Kidney (tissue), 14 donors: ENCODE data around the gene AZGP1. TPM values are rescaled to one million over a fixed set of nuclear protein-coding genes. Genes with fewer than 3 reads are reported as not detected.
A peak's percentile ranks its signal among the peaks of the same experiment; 100 is the strongest.
"Not testable (repeated sequence)": the region's sequence is repeated elsewhere in the genome, so short reads cannot be mapped to it uniquely, and the experiment has no call there.

Experiments used
- DNase-seq, 5 donors: peaks; one replicate each; pipeline ENCODE4 v3.0.0-alpha.2; 2013 to 2020
- FAIRE-seq: peaks from 2 replicates; lab custom pipeline; 2012; peaks lifted over from hg19 to GRCh38; lab: Jason Lieb, UNC
- H3K27ac ChIP-seq, 2 donors: one replicate each; pipeline ENCODE4 v1.7.0; 2013; ENCODE audit warnings: low read depth in 2 of 2, low read length in 2 of 2, inconsistent platforms in 1 of 2
- H3K27me3 ChIP-seq: one replicate; pipeline ENCODE4 v1.7.1; 2013; ENCODE audit warnings: low read length, inconsistent platforms; ENCODE audit not compliant: control insufficient read depth, insufficient read depth
- H3K36me3 ChIP-seq, 3 donors: one replicate each; pipeline versions ENCODE4 v1.7.0 to v1.7.1; 2013; ENCODE audit warnings: low read length in 3 of 3, control low read depth in 1 of 3, inconsistent platforms in 1 of 3; ENCODE audit not compliant: insufficient read depth in 3 of 3, control insufficient read depth in 2 of 3
- H3K4me1 ChIP-seq, 3 donors: one replicate each; pipeline versions ENCODE4 v1.7.0 to v1.7.1; 2013; ENCODE audit warnings: low read length in 3 of 3, inconsistent platforms in 1 of 3, low read depth in 1 of 3; ENCODE audit not compliant: control insufficient read depth in 2 of 3, insufficient read depth in 2 of 3
- H3K4me3 ChIP-seq, 3 donors: one replicate each; pipeline versions ENCODE4 v1.7.0 to v1.8.1; 2013; ENCODE audit warnings: low read length in 3 of 3, control low read depth in 1 of 3, inconsistent platforms in 1 of 3
- H3K9ac ChIP-seq, 3 donors: one replicate each; pipeline versions ENCODE4 v1.7.0 to v1.7.1; 2013; ENCODE audit warnings: low read length in 3 of 3, control low read depth in 1 of 3, inconsistent platforms in 1 of 3
- H3K9me3 ChIP-seq, 3 donors: one replicate each; pipeline versions ENCODE4 v1.7.0 to v1.7.1; 2013; ENCODE audit warnings: low read length in 3 of 3, control low read depth in 1 of 3, inconsistent platforms in 1 of 3; ENCODE audit not compliant: control insufficient read depth in 2 of 3, insufficient read depth in 1 of 3
- intact Hi-C: fragments of 100-400 bp; cut with DNase I; formaldehyde crosslinking; loops from one replicate; pipeline ENCODE4 v1.11.1; 2022
- polyA plus RNA-seq: library from polyadenylated mRNA; stranded (reverse); fragments of 350-450 nt; fragmentation: Illumina TruSeq; extraction: RNeasy Lipid Tissue Mini Kit (QIAGEN cat#74804); gene quantifications from one replicate; pipeline ENCODE4 v1.2.3, GENCODE V29; 2014; ENCODE audit warnings: low read depth, low replicate concordance; ENCODE audit not compliant: insufficient read depth
- total RNA-seq: library from RNA; stranded (reverse); fragmentation: NEBNext Ultra II Directional; extraction: Animal tissue kit (Norgen Biotek cat#: 25700); gene quantifications from one replicate; pipeline ENCODE4 v1.2.1, GENCODE V29; 2021
- TF ChIP-seq, protein P1 (sequence below): IDR thresholded peaks from 3 replicates; pipeline ENCODE4 v1.5.1; 2012; ENCODE audit warnings: mild to moderate bottlenecking, moderate library complexity, borderline replicate concordance; ENCODE audit not compliant: insufficient read depth; ENCODE audit errors: extremely low read depth
- donor health status: control.
- donor health status: control.
- donor health status: control.
- donor health status: control.
- donor health status: control.
- donor health status: DM: yes; HTN: yes; CAD: no.
- donor health status: Normal renal cell carcinoma (clear cell type).

Gene AZGP1
- total and polyA plus RNA-seq, 2 donors from 2014 or later: 10.0 to 198 TPM

DNA sequence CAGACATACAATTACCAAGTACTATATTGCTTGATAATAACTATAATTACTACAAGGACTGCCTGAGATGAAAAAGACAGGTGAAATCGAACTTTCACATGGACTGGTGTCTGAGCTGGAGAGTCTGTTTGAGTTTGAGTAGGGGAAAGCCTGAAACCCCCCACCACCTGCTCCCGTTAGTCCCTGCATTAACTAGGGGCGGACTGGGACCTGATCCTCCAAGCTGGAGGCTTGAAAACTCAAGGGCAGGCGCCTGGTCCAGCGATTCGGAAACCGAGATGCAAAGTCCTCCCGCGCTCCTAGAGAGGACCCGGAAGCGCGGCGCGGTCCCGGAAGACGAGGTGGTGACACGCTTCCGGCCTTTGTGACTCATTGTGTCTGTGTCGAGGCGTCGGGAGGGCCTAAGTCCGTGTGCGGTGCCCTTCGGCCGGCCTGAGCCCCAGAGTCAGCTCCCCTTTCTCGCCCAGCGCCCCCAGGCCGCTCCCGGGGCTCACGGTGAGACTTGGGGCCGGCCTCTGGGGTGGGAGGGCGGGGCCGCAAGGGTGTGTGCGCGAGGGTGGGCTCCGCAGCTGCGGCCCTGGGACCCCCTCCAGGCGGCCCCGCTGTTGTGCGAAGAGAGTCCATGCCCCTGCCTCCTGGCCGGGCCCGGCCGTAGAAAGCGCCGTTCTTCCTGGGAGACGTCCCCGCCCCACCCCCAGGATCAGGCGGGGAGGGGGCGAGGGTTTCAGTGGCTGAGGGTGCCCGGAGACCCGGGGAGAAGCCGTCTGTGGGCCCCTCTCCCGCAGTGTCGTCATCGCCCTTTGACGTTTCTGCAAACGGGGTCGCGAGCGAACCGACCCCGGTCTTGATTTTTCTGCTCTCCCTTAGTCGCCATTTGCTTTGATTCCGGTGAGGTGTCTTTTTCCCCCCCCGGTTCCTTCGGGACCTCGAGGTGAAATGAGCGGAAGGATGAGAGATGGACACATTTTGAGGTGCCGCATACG lies 39.7 kb upstream of the AZGP1 start, which contains the start of gene ZKSCAN1:
Gene ZKSCAN1, plus strand, starts transcription at position 365 of the 983 bp plus-strand sequence. CDS start 7,911 bp downstream, outside the sequence.
- peak within 1 kb of the TSS; percentile 87 to 95 (median 93) for H3K4me3 ChIP-seq
- intact Hi-C loops: no loop called here
- H3K4me1 ChIP-seq: peaks cover 0 to 6% (median 6%) of the 10 kb centered on the region in 3 donors
- no peak for FAIRE-seq
- no peaks in the 10 kb centered on the region for H3K36me3 ChIP-seq
- no peaks in the 10 kb centered on the region for H3K27me3 ChIP-seq
- TF ChIP-seq, protein P1, sequence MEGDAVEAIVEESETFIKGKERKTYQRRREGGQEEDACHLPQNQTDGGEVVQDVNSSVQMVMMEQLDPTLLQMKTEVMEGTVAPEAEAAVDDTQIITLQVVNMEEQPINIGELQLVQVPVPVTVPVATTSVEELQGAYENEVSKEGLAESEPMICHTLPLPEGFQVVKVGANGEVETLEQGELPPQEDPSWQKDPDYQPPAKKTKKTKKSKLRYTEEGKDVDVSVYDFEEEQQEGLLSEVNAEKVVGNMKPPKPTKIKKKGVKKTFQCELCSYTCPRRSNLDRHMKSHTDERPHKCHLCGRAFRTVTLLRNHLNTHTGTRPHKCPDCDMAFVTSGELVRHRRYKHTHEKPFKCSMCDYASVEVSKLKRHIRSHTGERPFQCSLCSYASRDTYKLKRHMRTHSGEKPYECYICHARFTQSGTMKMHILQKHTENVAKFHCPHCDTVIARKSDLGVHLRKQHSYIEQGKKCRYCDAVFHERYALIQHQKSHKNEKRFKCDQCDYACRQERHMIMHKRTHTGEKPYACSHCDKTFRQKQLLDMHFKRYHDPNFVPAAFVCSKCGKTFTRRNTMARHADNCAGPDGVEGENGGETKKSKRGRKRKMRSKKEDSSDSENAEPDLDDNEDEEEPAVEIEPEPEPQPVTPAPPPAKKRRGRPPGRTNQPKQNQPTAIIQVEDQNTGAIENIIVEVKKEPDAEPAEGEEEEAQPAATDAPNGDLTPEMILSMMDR: no peak
- no peaks in the 10 kb centered on the region for H3K9me3 ChIP-seq
- peak within 1 kb of the TSS; percentile 88 to 99 (median 91) for H3K9ac ChIP-seq
- DNase-seq: peak; percentile 91 to 98 (median 95)
- H3K27ac ChIP-seq: peak within 1 kb of the TSS; percentile 74 to 75

GRCh38 chr7:100013328-100013676 lies 37.5 kb upstream of the AZGP1 start:
- no peaks in the 10 kb centered on the region for H3K9me3 ChIP-seq
- H3K4me1 ChIP-seq: peaks cover 0 to 6% (median 6%) of the 10 kb centered on the region in 3 donors
- H3K27ac ChIP-seq: no peak overlapping the region
- H3K4me3 ChIP-seq: no peak overlapping the region
- H3K27me3 ChIP-seq: no peaks in the 10 kb centered on the region
- TF ChIP-seq, protein P1: no peak
- DNase-seq (no peak), FAIRE-seq (no peak)
- H3K36me3 ChIP-seq: no peaks in the 10 kb centered on the region
- intact Hi-C loops: no loop called here
- no peak overlapping the region for H3K9ac ChIP-seq

- intact Hi-C loops, H3K4me3 ChIP-seq, FAIRE-seq, H3K36me3 ChIP-seq, H3K9ac ChIP-seq, H3K4me1 ChIP-seq, H3K27me3 ChIP-seq, DNase-seq, H3K9me3 ChIP-seq, H3K27ac ChIP-seq: not testable (repeated sequence)
Measured at GRCh38 chr7:100012385-100013327, 36.8 kb upstream of the AZGP1 start.
